ENCODE measurements around the gene SETD5. TPM values are rescaled to one million over a fixed set of nuclear protein-coding genes. Genes with fewer than 3 reads are reported as not detected.

The SETD5 gene
- total and polyA plus RNA-seq, 2 of the 4 experiments (the other 2 are of a cell fraction) = 42.7 to 62.9 TPM

DNA sequence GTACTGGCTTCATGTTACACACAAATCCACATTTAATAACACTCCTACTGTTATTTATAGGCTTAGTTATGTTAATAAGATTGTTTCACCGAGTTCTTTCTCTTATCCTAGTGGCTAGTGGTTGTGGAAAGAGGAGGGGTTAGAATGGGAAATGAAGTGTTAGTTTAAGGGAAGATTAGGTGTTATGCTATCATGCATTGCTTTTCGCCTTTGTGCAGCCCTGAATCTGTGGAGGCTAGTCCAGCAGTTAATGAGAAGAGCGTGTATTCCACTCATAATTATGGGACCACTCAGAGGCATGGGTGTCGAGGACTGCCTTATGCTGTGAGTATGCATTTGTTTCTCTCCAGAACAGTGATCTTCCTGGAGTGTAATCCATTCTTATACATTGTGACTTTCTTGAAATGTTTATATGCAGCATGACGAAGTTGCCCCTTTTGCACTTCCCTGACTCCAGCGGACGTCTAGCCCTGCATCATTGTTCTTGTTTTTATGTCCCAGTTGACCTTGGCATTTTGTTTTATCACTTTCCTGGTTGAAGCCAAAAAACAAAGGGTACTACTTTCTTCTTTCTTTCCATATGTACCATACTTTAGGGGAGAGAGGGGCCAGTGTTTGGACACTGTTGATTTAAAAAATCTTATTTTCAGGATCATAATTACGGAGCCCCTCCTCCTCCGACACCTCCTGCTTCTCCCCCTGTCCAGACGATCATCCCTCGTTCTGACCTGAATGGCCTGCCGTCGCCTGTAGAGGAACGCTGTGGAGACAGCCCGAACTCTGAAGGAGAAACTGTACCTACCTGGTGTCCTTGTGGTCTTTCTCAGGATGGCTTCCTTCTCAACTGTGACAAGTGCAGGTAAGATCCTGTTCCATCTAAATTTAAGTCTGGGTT lies 36.5 kb downstream of the SETD5 start:
- intact Hi-C loops (cut with micrococcal nuclease) = loop anchor here (5.0 kb wide), 1 partner anchor 33 kb away; no protein-coding TSS in a partner anchor
- Histone ChIP-seq H3K23ac (ENCODE audit: low read depth, low read length) (no peak overlapping the region), H3K9me1 (ENCODE audit: insufficient read depth, low read length) (peaks cover 5% of the 10 kb centered on the region), H4K8ac (ENCODE audit: low read depth in 2 of 2, low read length in 2 of 2) (no peak overlapping the region), H3K18ac (ENCODE audit: low read depth, low read length) (no peak overlapping the region), H2BK5ac (ENCODE audit: low read depth, low read length, poor library complexity, severe bottlenecking) (no peak overlapping the region), H3K79me1 (ENCODE audit: low read depth in 1 of 2, low read length in 2 of 2) (peaks cover 29 to 58% of the 10 kb centered on the region in 2 experiments), H3K9ac (ENCODE audit: low read depth, low read length) (no peak overlapping the region), H3K4me1 (ENCODE audit: control insufficient read depth, insufficient read depth, low read length) (no peaks in the 10 kb centered on the region; the same call in 1 of the 2 replicates), H3K27ac (ENCODE audit: insufficient read depth, low read length) (no peak overlapping the region), H4K5ac (ENCODE audit: low read depth, low read length) (no peak overlapping the region), H2AK5ac (ENCODE audit: low read depth, low read length) (no peak overlapping the region), H2BK120ac (ENCODE audit: low read depth, low read length) (no peak overlapping the region), H2BK20ac (ENCODE audit: low read depth, low read length) (no peak overlapping the region), H4K91ac (ENCODE audit: insufficient read depth, low read depth, low read length) (no peak overlapping the region), H3K14ac (replicated peaks; ENCODE audit: low read depth, low read length) (no peak overlapping the region), H3K27me3 (ENCODE audit: control insufficient read depth, insufficient read depth, low read length) (no peaks in the 10 kb centered on the region), H2BK15ac (ENCODE audit: low read depth, low read length) (no peak overlapping the region), H3K9me3 (ENCODE audit: control insufficient read depth, insufficient read depth, low read length) (no peaks in the 10 kb centered on the region), H2AK9ac (replicated peaks; ENCODE audit: low read depth, low read length, poor library complexity) (no peak overlapping the region), H3K4me2 (ENCODE audit: low read depth, low read length) (no peak overlapping the region), H3K56ac (ENCODE audit: extremely low read depth, insufficient read depth, low read length) (no peak overlapping the region), H4K20me1 (ENCODE audit: insufficient read depth, low read length) (peaks cover 45% of the 10 kb centered on the region; the same call in 1 of the 2 replicates), H3K4me3 (ENCODE audit: insufficient read depth, low read depth, low read length) (no peak overlapping the region), H3K36me3 (ENCODE audit: control insufficient read depth, insufficient read depth, low read length) (peaks cover 62% of the 10 kb centered on the region), H2AFZ (replicated peaks; ENCODE audit: low read length, poor library complexity) (no peak overlapping the region), H3K4ac (ENCODE audit: low read depth, low read length) (no peak overlapping the region)
- 94% methylated on average over 6 of the region's 15 CpGs; no CpG with 5 or more reads in 1 of the 2 experiments for WGBS, 2 experiments (ENCODE audit: extremely low coverage in 2 of 2, insufficient read length in 1 of 2)
- dilution Hi-C loops (cut with HindIII; ENCODE audit: low sequenced_read_pairs, unreplicated experiment) = no loop called here
- ChIA-PET CTCF (no interaction called here), POLR2A (ENCODE audit: unreplicated experiment) (no interaction called here)
- in situ Hi-C loops (cut with MboI; ENCODE audit: low sequenced_read_pairs) = no loop called here
- DNase-seq (no peak), ATAC-seq (ENCODE audit: low read depth) (no peak)
- no TSS peak for BruUV-seq (replicated peaks)
- TF ChIP-seq FOS (IDR thresholded peaks at IDR 0.05; ENCODE audit: low read depth, low read length) (no peak), RCOR1 (IDR thresholded peaks at IDR 0.05; ENCODE audit: insufficient replicate concordance, low read length) (no peak), MXI1 (IDR thresholded peaks at IDR 0.05; ENCODE audit: borderline replicate concordance, low read depth, low read length) (no peak), NFE2L2 (IDR thresholded peaks at IDR 0.05; ENCODE audit: low read depth, low read length) (no peak), RFX5 (IDR thresholded peaks at IDR 0.05; ENCODE audit: low read depth, low read length) (no peak), MAFK (IDR thresholded peaks at IDR 0.05; ENCODE audit: low read depth, low read length) (no peak), SMC3 (IDR thresholded peaks at IDR 0.05; ENCODE audit: low read depth, low read length) (no peak), CEBPB (IDR thresholded peaks at IDR 0.05; ENCODE audit: low read depth, low read length) (no peak), POLR2A (IDR thresholded peaks at IDR 0.05; ENCODE audit: low read depth, low read length) (no peak), RAD21 (IDR thresholded peaks at IDR 0.05; ENCODE audit: low read length) (no peak), CHD1 (IDR thresholded peaks at IDR 0.05; ENCODE audit: low read depth, low read length) (no peak), MAZ (IDR thresholded peaks at IDR 0.05; ENCODE audit: borderline replicate concordance, low read depth, low read length) (no peak)
- TF ChIP-seq, protein P1, sequence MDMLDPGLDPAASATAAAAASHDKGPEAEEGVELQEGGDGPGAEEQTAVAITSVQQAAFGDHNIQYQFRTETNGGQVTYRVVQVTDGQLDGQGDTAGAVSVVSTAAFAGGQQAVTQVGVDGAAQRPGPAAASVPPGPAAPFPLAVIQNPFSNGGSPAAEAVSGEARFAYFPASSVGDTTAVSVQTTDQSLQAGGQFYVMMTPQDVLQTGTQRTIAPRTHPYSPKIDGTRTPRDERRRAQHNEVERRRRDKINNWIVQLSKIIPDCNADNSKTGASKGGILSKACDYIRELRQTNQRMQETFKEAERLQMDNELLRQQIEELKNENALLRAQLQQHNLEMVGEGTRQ (IDR thresholded peaks at IDR 0.05; ENCODE audit: low read depth, low read length) = no peak
- TF ChIP-seq, protein P2, sequence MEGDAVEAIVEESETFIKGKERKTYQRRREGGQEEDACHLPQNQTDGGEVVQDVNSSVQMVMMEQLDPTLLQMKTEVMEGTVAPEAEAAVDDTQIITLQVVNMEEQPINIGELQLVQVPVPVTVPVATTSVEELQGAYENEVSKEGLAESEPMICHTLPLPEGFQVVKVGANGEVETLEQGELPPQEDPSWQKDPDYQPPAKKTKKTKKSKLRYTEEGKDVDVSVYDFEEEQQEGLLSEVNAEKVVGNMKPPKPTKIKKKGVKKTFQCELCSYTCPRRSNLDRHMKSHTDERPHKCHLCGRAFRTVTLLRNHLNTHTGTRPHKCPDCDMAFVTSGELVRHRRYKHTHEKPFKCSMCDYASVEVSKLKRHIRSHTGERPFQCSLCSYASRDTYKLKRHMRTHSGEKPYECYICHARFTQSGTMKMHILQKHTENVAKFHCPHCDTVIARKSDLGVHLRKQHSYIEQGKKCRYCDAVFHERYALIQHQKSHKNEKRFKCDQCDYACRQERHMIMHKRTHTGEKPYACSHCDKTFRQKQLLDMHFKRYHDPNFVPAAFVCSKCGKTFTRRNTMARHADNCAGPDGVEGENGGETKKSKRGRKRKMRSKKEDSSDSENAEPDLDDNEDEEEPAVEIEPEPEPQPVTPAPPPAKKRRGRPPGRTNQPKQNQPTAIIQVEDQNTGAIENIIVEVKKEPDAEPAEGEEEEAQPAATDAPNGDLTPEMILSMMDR (conservative IDR thresholded peaks at IDR 0.05; ENCODE audit: low read depth, low read length) = no peak
- TF ChIP-seq, protein P3, sequence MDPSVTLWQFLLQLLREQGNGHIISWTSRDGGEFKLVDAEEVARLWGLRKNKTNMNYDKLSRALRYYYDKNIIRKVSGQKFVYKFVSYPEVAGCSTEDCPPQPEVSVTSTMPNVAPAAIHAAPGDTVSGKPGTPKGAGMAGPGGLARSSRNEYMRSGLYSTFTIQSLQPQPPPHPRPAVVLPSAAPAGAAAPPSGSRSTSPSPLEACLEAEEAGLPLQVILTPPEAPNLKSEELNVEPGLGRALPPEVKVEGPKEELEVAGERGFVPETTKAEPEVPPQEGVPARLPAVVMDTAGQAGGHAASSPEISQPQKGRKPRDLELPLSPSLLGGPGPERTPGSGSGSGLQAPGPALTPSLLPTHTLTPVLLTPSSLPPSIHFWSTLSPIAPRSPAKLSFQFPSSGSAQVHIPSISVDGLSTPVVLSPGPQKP (IDR thresholded peaks at IDR 0.05; ENCODE audit: borderline replicate concordance, low read depth, low read length) = no peak

Measured in IMR-90 (cell line).